K562 (cell line): Measurements from ENCODE around the gene HNMT. TPM values are rescaled to one million over a fixed set of nuclear protein-coding genes. Genes with fewer than 3 reads are reported as not detected.
A peak's percentile ranks its signal among the peaks of the same experiment; 100 is the strongest.

Source experiments
- ATAC-seq: fragments of 200-7000 bp; cut with Tn5 transposase; 3 replicates; pipeline ENCODE4 v1.9.1; 2020; ENCODE audit warnings: moderate library complexity
- BruUV-seq: library from RNA; stranded (reverse); fragments of 400-500 nt; replicated peaks from 2 replicates; lab custom pipeline; 2021; lab: Mats Ljungman, UMichigan
- CTCF ChIA-PET: fragments of 300-600 bp; formaldehyde crosslinking; extraction: SDS; loops from one replicate; lab custom pipeline; 2021; ENCODE audit warnings: low intra/inter-chr PET ratio; lab: Yijun Ruan, JAX
- POLR2A ChIA-PET: fragments of 300-600, 350-650 bp; sonication (Branson Sonifier 250); formaldehyde crosslinking; extraction: SDS; loops from one replicate; lab custom pipeline; 2021; ENCODE audit warnings: antibody characterized with exemption, inconsistent platforms; lab: Yijun Ruan, JAX
- DNase-seq, 4 experiments: peaks; one replicate each; pipeline versions ENCODE4 v3.0.0 to v3.0.0-alpha.2; 2011 to 2018; ENCODE audit warnings: low spot score in 3 of 4, mixed read lengths in 3 of 4; ENCODE audit errors: extremely low read depth in 1 of 4
- FAIRE-seq: peaks from 2 replicates; lab custom pipeline; 2011; peaks lifted over from hg19 to GRCh38; lab: Jason Lieb, UNC
- H2AFZ ChIP-seq: 2 replicates; pipeline ENCODE4 v1.6.0; 2011; ENCODE audit warnings: low read depth, low read length, control low read depth, inconsistent platforms
- H3K27ac ChIP-seq: fragments of 200-600 bp; 3 replicates; pipeline ENCODE4 v1.8.0; 2011; ENCODE audit warnings: low read depth, mild to moderate bottlenecking, control low read depth, inconsistent platforms, low read length, moderate library complexity, mixed read lengths; ENCODE audit errors: extremely low read depth
- H3K27me3 ChIP-seq, 2 experiments: fragments of 300-600 bp in 1 of 2; 2 replicates in 1 of 2; 3 replicates in 1 of 2; pipeline versions ENCODE4 v1.6.0 to v1.8.0; 2011; ENCODE audit warnings: inconsistent platforms in 2 of 2, low read length in 2 of 2, mild to moderate bottlenecking in 1 of 2, mixed read lengths in 1 of 2, moderate library complexity in 1 of 2; ENCODE audit not compliant: control insufficient read depth in 2 of 2, insufficient read depth in 2 of 2
- H3K36me3 ChIP-seq: fragments of 300-600 bp; 3 replicates; pipeline ENCODE4 v1.8.0; 2011; ENCODE audit warnings: mild to moderate bottlenecking, low read length, inconsistent platforms; ENCODE audit not compliant: control insufficient read depth, insufficient read depth
- H3K4me1 ChIP-seq, 2 experiments: fragments of 200-600 bp in 1 of 2; replicated peaks in 1 of 2; 2 replicates in 1 of 2; 3 replicates in 1 of 2; pipeline versions ENCODE4 v1.5.1 to v1.8.0; 2011; ENCODE audit warnings: inconsistent platforms in 2 of 2, low read length in 2 of 2, mild to moderate bottlenecking in 1 of 2, mixed read lengths in 1 of 2, moderate library complexity in 1 of 2; ENCODE audit not compliant: control insufficient read depth in 2 of 2, insufficient read depth in 2 of 2
- H3K4me2 ChIP-seq: 2 replicates; pipeline ENCODE4 v1.6.1; 2011; ENCODE audit warnings: low read length, control low read depth, inconsistent platforms, mixed read lengths; ENCODE audit not compliant: insufficient read depth
- H3K4me3 ChIP-seq: fragments of 200-600 bp; sonication (generic), shearing (Covaris generic); 2 replicates; pipeline ENCODE4 v1.5.1; 2016; ENCODE audit warnings: control low read depth, inconsistent platforms
- H3K79me2 ChIP-seq: fragments of 200-600 bp; 3 replicates; pipeline ENCODE4 v1.8.0; 2011; ENCODE audit warnings: low read length, inconsistent platforms; ENCODE audit not compliant: control insufficient read depth, insufficient read depth
- H3K9ac ChIP-seq, 2 experiments: 2 replicates each; pipeline versions ENCODE4 v1.6.0 to v1.6.1; 2011; ENCODE audit warnings: low read depth in 2 of 2, low read length in 2 of 2, control low read depth in 1 of 2, inconsistent platforms in 1 of 2, mild to moderate bottlenecking in 1 of 2, mixed read lengths in 1 of 2; ENCODE audit not compliant: insufficient read depth in 1 of 2
- H3K9me1 ChIP-seq: one replicate; pipeline ENCODE4 v1.6.0; 2011; ENCODE audit warnings: inconsistent platforms, mild to moderate bottlenecking, low read length, moderate library complexity; ENCODE audit not compliant: control insufficient read depth, insufficient read depth
- H3K9me3 ChIP-seq: replicated peaks from 2 replicates; pipeline ENCODE4 v1.5.1; 2011; ENCODE audit warnings: low read depth, low read length, inconsistent platforms; ENCODE audit not compliant: control insufficient read depth, insufficient read depth
- H4K20me1 ChIP-seq: replicated peaks from 2 replicates; pipeline ENCODE4 v1.6.1; 2011; ENCODE audit warnings: low read length, inconsistent platforms, mixed read lengths; ENCODE audit not compliant: control insufficient read depth, insufficient read depth
- CCAR2 ChIP-seq: fragments of 200-400 bp; formaldehyde crosslinking; IDR thresholded peaks from 2 replicates; pipeline ENCODE4 v1.6.1; 2017; ENCODE audit warnings: mild to moderate bottlenecking, low read depth, low read length
- HDAC6 ChIP-seq: IDR thresholded peaks from 2 replicates; pipeline ENCODE4 v1.6.1; 2012; ENCODE audit warnings: low read depth, mild to moderate bottlenecking, control low read depth, inconsistent platforms, low read length, moderate library complexity
- PKNOX1 ChIP-seq: fragments of 450-650 bp; IDR thresholded peaks from 2 replicates; pipeline ENCODE4 v1.6.1; 2016
- POLR2AphosphoS2 ChIP-seq: IDR thresholded peaks from 2 replicates; pipeline ENCODE4 v1.6.1; 2012; ENCODE audit warnings: low read length, improper control_type of control experiment
- RFX1 ChIP-seq: fragments of 450-650 bp; IDR thresholded peaks from 2 replicates; pipeline ENCODE4 v1.6.1; 2016; ENCODE audit warnings: mild to moderate bottlenecking, moderate library complexity
- WGBS: fragments of 100-300 bp; shearing (Covaris generic); methylation state at CpG from one replicate; pipeline ENCODE4 v1.1.6; 2016; ENCODE audit warnings: low coverage, mixed read lengths; ENCODE audit not compliant: insufficient coverage; ENCODE audit errors: missing lambda C conversion rate; 5-methylcytosine and 5-hydroxymethylcytosine counted together
- in situ Hi-C: fragments of 300-500 bp; cut with MboI; formaldehyde crosslinking; loops from 4 replicates; pipeline ENCODE4 v1.15.0; 2018; ENCODE audit warnings: inconsistent platforms, mixed read lengths
- intact Hi-C: fragments of 100-400 bp; cut with micrococcal nuclease; formaldehyde crosslinking; loops from 2 replicates; pipeline ENCODE4 v1.14.2; 2022
- polyA plus RNA-seq, 8 experiments: library from polyadenylated mRNA; depleted of rRNA in 4 of 8; stranded (reverse) in 5 of 8; unstranded in 3 of 8; fragments of >200 nt; fragmentation: Nextera tagmentation in 2 of 8; fragmentation: Illumina TruSeq in 1 of 8; extraction: Ambion mirVana in 2 of 8; extraction: Trizol in 1 of 8; gene quantifications; 2 replicates each; pipeline versions ENCODE4 v1.2.1 to v1.2.3, GENCODE V29; 2011 to 2014; ENCODE audit warnings: inconsistent platforms in 1 of 8, missing spikeins in 1 of 8
- total RNA-seq, 7 experiments: library from RNA; depleted of rRNA in 6 of 7; stranded (reverse); fragments of >200 nt in 6 of 7; fragmentation: Illumina TruSeq in 2 of 7; extraction: Trizol in 2 of 7; gene quantifications; 2 replicates each; pipeline versions ENCODE4 v1.2.1 to v1.2.3, GENCODE V29; 2011 to 2021; ENCODE audit warnings: low replicate concordance in 1 of 7

Gene HNMT
- total and polyA plus RNA-seq, 9 of the 15 experiments (the other 6 are each of a cell fraction or from before 2014, with no cell fraction given) = 3.1 to 10.9 (median 5.3) TPM

DNA sequence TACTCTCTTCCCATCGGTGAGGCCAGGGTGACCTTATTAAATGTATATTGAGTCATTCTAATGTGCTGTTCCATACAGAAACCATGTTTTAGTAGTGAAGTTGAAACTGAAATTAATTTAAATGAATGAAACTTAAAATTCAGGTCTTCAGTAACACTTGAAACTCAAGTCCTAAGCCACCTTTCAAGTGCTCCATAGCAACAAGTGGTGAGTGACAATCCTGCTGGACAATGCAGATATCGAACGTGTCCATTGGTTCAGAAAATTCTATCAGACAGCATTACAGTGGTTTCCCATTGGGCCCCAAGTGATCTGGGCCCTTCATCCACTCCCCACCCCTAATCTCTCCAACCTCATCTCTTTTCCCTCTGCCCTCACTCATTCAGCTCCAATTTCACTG, 48.7 kb downstream of the HNMT start:
- intact Hi-C loops = loop anchor here (2.0 kb wide), 1 partner anchor 46 kb away; no protein-coding TSS in a partner anchor
- peak; percentile 76 for TF ChIP-seq PKNOX1
- no peak for TF ChIP-seq POLR2AphosphoS2
- TF ChIP-seq CCAR2 = no peak
- TF ChIP-seq HDAC6 = no peak
- peak; percentile 39; the same call in 1 of the 2 replicates for TF ChIP-seq RFX1
- no TSS peak for BruUV-seq
- FAIRE-seq = peak; percentile 6
- CTCF ChIA-PET = no interaction called here
- DNase-seq = peak in 2 of 4 experiments; percentile 32 to 33
- H3K4me1 ChIP-seq = peaks cover 8 to 22% of the 10 kb centered on the region in 2 experiments; a peak in 3 of 5 replicates
- H3K9me1 ChIP-seq = no peaks in the 10 kb centered on the region
- in situ Hi-C loops = no loop called here
- H3K36me3 ChIP-seq = no peaks in the 10 kb centered on the region
- no peaks in the 10 kb centered on the region for H3K27me3 ChIP-seq
- H2AFZ ChIP-seq = no peak overlapping the region; the same call in 1 of the 2 replicates
- peak; percentile 72 for ATAC-seq
- no peaks in the 10 kb centered on the region for H3K79me2 ChIP-seq
- 37% methylated on average over 3 of the region's 3 CpGs for WGBS
- no peaks in the 10 kb centered on the region for H4K20me1 ChIP-seq
- no peak overlapping the region for H3K4me3 ChIP-seq
- POLR2A ChIA-PET = interaction anchor here (1.6 kb wide), 1 partner anchor 11 kb away, joined by 5 read pairs; no protein-coding TSS in a partner anchor
- H3K4me2 ChIP-seq = peak overlapping the region; percentile 25; the same call in 1 of the 2 replicates
- no peak overlapping the region for H3K9ac ChIP-seq
- no peaks in the 10 kb centered on the region for H3K9me3 ChIP-seq
- no peak overlapping the region; the same call in 2 of the 3 replicates for H3K27ac ChIP-seq
